Measurements from ENCODE around the gene PIGL.
"Not testable (repeated sequence)": the region's sequence is repeated elsewhere in the genome, so short reads cannot be mapped to it uniquely, and the experiment has no call there.

PIGL gene

DNA sequence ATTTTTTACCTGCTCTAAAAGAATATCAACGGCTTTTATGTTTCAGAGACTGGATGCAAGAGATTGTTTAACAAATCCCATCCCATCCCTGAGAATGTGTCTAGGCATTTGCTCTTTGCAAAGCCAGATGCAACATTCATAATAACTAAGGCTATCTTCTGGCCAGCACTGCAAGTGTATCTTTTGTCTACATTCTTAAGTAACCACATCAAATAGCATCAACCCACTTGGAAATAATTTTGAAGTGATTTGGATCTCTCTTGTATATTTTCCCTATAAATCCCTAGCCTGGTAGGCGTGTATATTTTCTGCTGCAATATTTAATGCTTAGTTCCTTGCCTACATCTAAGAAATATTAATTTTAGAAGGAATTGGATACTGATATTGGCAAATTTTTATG, 64.3 kb downstream of the PIGL start:
- DNase-seq: no peak

DNA sequence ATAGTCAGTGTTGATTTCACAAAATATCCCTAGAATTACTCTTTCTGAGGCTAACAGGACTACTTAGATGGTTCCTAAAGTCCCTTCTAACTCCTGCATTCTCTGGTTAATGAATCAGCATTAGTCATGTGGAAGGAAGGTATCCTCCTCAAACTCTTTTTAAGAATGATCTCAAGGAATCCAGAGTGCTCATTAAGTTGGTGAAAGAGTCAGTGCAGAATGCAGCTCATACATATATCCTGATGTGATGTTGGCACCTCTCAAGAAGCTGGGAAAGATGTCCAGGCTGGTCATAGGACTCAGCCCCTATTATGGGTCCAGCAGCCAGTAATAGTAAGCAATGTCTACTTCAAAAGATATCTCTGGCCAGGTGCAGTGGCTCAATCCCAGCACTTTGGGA, 65.5 kb downstream of the PIGL start:
- DNase-seq: no peak

DNA sequence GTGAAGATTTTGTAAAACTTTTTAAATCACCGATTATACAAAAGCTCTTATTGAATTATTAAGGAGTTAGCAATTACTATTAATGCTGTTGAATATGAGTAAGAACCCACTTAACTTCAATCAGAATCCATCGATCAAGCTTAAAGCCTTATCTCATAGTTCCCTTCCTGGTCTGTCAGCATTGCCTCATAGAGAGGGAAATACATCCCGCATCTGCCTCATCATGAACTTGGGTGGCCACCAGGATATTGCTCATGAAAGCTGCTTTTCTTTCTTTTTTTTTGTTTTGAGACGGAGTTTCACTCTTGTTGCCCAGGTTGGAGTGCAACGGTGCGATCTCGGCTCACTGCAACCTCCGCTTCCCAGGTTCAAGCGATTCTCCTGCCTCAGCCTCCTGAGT, 66.7 kb downstream of the PIGL start:
- no peak for DNase-seq

DNA sequence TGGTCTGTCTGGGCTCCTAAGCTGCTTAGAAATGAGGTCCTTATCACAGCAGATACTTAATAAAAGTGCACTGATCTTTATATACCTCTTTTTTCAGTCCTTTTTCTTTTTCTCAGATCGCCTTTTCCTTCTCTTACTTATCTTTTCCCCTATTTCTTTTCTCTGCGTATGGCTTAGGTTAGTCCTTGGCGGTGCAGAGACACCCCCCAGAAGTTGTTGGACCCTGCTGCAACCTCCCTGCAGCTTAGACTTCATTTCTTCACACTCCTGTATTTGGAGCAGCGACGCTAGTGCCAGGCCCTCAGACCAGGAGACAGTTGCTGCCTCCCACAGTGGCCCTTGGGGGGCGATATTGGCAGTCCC, 68.6 kb downstream of the PIGL start:
- no peak for DNase-seq

DNA sequence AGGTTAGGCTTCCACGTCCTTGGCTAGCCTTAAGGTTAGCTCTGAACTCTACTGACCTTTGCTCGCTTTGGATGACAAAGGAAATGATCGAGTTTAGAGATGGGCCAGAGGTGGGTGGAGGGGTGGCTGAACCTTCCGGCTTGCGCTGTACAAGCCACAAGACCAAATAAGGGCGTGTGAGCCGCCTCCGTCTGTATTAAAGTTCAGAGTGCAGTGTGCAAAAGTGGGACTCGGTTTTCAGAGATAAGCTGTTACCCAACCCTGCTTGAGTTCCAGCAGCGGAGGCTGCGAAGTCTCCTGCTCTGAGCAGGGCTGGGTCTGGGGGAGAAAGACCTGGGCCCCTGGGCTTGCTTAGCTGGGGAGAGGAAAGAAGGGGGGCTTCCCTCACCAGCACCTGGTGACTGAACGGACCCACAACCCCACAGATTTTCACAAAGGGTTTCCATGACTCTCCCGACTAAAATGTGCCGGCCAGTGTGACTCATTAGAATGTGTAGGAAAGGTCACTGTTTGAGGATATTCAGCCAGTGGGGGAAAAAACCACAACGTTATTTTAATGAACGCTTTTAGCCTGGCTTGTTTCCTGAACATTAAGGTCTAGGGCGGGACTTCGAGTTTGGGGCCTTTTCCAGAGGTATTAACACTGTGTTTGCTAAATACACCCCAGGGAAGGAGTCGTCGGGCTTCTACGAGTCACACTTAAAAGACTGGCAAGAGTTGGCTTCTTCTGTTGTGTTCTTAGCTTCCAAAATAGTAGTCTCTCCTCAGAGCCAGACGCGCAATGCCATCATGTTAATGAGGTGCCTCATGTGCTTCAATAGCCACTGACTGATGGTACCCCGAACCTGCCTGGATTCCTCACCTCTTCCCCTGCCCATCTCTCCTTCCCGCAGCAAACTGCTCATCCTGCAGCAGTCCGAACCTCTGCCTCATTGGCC, 69.3 kb downstream of the PIGL start:
- DNase-seq: no peak

DNA sequence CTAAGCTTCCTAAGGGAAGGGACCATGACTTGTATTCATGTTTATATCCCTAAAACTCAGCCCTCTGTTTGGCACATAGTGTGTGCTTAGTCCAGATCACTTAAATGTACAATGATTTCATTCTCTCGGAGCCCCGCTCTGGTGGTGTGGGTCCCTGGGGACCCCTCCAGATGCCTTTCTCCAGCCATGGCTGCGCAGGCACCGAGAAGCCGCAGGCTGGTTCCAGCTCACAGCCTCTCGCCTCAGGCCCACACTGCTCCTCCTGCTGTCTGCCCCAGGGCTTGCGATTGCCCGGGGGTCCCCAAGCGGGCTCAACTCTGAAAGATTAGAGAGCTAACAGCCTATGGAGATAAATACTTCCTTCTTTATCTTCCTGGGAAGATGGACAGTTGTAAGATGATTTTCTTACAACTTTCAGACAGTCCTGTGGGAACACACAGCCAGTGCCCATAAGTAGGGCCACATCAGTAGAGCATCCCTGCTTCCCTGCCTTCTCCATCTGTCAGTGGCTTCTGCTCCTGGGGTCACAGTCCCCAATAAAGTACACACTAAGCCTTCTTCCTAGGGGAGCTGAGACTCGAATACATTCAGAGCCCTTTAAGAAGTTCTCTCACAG, 70.0 kb downstream of the PIGL start:
- no peak for DNase-seq

DNA sequence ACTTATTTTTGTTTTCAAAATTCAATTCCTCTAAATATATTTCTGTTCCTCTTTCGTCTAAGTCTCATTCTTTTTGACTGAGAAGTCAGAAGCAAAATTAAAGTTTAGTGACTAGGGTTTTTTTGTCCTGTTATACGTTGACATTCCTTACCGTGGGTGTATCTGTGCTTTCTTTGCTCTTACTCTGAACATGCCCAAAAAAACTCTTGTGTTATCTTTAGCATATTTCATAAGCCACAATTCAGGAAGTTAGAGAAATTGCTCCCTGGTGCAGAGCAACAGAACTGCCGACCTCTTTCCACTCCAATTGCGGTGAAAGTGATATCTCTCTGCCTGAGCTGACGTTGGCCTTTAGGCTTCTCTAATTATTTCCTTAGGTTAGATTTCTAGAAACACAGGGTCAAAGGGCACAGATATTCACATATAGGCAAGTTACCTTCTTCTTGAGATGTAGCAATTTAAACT, 70.6 kb downstream of the PIGL start:
- no peak for DNase-seq

DNA sequence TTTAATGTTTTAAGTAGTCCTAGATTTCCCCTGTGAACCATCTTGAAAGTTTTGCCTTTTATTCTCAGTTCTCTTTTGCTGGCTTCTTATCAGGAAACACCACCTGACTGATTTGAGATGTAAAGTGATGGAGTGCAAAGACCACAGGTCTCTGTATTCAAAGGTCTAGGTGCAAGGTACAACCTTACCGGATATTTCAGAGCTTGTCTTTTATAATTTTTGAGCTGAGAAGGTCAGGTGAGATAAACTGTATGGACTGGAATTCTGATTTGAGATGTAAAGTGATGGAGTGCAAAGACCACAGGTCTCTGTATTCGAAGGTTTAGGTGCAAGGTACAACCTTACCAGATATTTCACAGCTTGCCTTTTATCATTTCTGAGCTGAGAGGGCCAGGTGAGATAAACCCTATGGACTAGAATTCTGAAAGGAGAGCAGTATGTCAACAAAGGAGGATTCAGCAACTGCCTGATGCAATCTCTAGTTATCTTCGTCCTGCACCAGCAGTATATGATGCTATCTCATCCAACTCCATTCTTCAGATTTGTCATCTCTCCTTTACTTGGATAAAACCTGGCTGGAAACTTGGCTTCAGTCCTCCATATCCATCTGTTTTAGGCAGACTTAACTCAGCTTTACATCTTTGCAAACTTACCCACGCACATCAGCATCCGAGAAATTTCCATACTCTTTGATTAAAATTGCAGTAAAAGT, 72.0 kb downstream of the PIGL start:
- no peak for DNase-seq

DNA sequence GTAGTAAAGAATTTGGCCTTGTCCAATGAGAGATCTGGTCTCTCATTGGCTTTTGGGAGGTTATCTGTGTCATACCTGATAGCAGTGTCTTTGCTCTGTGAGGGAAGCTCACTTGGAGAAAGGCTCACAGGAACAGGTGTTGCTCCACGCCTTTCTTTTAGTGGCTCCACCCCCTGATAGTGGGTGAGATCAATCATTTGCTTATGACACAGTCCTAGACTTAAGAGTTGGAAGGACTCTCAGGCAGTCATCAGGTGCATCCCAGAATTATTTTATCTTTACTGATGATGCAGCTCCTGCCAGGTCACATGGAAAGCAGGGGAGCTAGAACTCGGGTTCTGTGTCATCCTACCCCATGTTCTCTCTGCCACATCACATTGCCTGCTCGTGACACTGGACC, 76.9 kb downstream of the PIGL start:
- DNase-seq: no peak

DNA sequence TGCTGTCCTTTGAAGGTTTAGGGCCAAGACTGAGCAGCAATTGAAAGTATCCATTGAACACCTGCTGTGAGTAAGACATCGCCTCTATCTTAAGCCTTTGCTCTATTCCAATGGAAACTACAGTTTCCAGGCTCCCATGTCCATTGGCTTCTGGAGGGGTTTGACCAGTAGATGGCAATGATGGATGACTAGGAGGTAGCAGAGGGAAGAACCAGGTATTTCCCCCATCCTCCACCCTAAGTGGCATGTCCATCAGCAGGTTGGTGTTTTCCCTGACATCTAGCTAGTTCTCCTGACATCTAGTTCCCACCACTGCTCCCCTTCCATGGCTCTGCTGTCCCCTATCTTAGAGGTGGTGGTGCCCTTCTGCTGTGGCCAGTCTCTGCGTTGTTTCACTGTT, 77.5 kb downstream of the PIGL start:
- no peak for DNase-seq

DNA sequence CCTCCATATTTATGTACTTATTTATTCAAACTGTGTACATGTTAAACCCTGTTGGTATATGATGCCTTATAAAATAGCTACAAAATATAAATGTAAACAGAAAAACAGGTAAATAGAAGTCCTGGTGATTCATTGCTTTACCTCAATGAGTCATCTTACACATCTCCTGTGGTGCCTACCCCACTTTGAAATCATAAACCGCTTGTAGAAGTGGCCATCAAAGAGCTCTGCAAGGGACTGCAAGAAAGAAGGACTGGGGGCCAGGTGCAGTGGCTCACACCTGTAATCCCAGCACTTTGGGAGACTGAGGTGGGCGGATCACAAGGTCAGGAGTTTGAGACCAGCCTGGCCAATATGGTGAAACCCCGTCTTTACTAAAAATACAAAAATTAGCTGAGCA, 79.1 kb downstream of the PIGL start:
- not testable (repeated sequence) for DNase-seq

DNA sequence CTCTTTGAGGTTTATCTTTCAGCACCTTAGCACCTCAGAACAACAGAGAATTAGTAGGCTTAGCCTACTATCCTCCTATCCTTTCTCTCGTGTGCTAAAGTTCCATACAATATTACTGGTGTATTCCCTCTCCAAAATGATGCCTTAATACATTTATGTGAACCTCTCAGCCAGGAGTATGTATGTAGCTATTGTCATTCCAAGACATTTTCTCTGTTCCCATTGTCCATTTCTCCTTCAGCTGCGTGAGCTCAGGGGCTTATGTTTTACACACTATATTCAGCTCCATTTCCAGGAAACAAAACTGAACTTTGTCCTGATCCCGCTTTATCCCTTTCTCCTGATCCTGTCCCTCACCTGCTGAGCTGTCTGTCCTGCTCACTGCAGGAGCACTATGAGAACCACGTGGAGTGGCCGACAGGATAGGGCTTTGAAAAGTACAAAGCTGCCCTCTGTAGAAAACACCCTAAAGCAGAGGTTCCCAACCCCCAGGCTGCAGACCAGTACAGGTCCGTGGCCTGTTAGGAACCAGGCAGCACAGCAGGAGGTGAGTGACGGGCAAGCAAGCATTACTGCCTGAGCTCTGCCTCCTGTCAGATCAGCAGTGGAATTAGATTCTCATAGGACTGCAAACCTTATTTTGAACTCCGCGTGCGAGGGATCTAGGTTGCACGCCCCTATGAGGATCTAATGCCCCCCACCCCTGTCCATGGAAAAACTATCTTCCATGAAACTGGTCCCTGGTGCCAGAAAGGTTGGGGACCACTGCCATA, 80.5 kb downstream of the PIGL start:
- no peak for DNase-seq

DNA sequence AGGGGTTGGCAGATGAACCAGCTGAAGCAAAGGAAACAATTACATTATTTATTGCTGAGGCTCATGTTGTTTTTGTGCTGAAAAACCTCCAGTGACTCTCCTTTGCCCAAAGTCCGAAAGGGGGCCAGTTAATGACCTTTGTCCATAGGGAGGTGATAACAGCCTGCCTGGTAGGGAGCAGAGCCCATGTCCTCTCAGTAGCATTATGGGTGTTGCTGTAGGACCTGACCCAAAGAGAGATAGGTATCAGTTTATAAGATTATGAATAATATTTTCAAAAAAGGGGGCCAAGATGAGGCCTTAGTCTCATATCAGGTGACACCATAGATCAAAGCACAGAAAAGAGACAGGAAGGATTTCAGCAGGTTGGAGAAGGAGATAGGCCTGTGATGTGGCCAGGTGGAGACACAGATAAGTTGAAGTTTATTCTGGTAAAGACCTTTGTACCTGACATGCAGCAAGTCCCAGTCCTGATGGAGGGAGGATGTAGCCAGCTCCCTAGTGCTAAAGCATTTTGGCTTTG, 81.2 kb downstream of the PIGL start:
- DNase-seq: no peak

DNA sequence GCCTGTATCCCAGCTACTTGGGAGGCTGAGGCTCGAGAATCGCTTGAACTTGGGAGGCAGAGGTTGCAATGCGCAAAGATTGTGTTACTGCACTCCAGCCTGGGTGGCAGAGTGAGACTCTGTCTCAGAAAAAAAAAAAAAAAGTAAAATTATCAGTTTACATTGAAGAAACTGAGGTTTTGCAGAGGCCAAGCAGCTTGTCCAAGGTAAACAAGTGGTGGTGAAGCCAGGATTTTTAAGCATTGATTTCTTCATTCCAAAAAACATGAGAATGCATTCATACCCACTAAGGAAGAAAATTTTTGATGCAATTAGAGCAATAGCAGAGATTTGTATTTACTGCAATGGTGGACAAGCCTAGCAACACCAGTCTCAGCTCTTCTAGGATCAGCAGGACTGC, 83.5 kb downstream of the PIGL start:
- DNase-seq: no peak

DNA sequence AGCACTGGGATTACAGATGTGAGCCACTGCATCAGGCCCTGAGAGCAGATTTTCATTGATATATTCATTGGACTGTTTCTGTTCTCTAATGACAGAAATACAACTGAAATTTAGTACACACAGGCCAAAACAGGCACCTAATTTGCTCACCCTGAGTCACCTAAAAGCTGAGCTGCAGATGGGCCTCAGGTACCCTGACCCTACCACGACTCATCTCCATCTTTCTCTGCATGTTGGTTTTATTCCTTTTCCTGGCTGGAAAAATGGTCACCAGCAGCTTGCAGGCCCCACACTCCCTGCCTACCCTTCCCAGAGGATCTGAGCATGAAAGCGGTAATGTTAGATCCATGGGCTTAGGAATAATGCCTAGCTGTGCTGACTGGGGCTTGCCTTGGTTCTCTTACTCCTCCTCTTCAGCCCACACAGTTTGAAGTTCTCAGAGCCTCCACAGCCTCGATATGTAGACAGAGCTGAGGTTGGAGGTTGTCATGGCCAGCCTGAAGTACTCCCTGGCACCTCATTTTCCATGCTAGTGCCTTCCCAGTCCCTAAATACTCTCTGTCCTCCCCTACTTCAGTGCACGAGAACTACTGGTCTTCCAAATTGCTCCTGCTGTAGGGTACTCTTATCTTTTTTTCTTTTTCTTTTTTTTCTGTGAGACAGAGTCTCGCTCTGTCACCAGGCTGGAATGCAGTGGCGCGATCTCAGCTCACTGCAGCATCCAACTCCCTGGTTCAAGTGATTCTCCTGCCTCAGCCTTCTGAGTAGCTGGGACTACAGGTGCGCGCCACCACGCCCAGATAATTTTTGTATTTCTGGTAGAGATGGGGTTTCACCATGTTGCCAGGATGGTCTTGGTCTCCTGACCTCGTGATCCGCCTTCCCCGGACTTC, 85.2 kb downstream of the PIGL start:
- no peak for DNase-seq

DNA sequence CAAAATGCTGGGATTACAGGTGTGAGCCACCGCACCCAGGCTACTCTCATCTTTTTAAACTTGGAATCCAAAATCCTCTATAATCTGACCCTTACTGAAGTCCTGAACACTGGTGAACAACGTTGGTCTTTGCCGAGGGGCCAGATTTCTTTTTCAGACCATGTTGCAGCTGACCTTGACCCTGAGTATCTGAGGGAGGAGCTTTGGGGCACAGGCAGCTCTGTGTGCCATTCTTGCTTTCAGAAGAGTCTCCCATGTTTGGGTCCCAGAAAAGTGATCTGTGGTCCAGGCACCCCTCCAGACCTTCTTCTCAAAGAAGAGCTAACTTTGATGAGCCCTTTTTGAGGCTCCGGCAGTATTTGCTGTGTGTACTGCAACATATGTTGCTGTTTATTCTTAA, 85.8 kb downstream of the PIGL start:
- no peak for DNase-seq

DNA sequence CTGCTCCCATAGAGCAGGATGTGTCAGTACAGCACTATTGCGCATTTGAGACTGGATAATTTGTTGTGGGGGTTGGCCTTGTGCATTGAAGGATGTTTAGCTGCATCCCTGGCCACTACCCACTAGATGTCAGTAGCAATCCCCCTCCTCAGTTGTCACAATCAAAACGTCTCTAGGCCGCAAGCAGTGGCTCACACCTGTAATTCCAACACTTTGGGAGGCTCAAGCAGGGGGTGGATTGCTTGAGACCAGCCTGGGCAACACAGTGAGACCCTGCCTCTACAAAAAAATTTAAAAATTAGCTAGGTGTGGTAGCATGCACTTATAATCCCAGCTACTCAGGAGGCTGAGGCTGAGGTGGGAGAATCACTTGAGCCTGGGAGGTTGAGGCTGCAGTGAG, 87.8 kb downstream of the PIGL start:
- peak in 1 of 2 experiments; percentile 37 for DNase-seq

DNA sequence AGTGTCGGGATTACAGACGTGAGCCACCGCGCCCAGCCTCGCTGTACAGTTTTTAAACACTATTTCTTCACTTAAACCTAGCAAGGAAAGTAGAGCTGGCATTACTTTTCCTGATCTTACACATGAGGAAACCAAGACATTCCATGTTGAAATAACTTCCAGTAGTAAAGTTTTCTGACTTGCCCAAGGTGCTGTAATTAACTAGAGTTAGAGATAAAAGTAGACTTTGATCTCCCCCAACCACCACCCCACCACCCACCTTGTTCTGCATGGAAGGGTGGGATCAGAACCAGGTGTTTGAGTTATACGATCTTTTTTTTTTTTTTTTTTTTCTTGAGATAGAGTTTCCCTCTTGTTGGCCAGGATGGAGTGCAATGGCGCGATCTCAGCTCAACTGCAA, 89.2 kb downstream of the PIGL start:
- no peak for DNase-seq

DNA sequence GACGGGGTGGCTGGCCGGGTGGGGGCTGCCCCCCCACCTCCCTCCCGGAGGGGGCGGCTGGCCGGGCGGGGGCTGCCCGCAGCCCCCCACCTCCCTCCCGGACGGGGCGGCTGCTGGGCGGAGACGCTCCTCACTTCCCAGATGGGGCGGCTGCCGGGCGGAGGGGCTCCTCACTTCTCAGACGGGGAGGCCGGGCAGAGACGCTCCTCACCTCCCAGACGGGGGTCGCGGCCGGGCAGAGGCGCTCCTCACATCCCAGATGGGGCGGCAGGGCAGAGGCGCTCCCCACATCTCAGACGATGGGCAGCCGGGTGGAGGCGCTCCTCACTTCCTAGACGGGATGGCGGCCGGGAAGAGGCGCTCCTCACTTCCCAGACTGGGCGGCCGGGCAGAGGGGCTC, 95.1 kb downstream of the PIGL start:
- DNase-seq: not testable (repeated sequence)

DNA sequence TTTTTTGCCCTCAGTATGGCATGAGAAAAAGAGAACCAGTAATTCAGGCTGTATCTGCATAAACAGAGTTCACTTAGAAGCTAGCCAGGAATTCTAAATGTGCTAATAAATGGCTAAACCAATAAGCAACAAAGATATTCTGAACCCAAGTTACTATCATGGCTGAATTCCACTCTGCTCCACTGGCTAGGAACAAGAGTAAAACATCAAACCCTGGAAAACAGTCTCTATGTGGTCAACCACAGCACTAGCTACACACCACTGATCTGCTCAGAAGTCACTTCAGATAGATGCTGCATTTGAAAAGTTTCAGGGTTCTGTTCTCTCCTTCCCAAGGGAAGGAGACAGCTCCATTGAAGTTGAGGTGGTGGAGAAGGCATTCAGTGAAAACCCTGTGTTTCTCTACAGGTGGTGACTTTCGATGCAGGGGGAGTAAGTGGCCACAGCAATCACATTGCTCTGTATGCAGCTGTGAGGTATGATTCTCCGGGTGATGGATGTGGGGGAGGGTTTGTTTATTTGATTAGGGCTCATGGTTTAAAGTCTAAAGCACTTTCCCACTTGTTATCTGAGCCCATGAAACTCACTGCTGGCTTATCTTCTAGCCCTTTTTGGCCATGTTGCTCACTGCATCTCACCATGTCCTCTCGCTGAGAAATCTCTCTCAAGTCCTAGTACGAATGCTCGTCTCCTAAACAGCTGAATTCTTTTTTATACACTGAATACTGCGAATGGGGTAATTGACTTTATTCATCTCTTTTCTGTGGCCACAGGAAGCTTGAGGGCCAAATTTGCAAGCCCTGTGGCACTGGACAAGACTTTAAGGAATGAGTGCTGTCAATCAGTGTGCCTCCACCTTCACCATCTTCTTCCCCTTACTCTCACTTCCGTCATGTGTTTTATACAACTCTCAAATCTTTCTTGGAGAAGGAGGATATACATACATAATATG, 96.4 kb downstream of the PIGL start:
- no peak for DNase-seq

DNA sequence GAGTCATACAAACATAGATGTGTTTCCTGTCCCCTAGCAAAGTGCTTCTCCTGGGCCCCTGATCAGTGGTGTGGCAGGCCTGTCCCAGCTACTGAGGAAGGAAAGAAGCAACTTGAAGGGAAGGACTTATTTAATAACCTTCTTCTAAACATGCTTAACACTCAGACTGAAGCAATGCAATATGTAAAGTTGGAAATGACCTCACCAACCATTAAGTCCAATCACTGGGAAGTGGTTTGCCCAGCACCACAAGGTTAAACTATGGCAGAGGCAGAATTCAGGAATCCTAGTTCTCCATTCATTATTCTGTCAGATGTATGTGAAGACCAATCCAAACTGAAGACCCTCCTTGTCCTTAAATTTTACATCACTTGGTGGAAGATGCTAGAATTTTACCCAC, 97.2 kb downstream of the PIGL start:
- no peak for DNase-seq
